LNCaP clone FGC (cell line): ENCODE measurements around the gene TAF4.

ENCODE experiments used
- DNase-seq: peaks from one replicate; pipeline ENCODE4 v3.0.0-alpha.2; 2011; ENCODE audit warnings: low read depth
- H3K4me3 ChIP-seq: 2 replicates; pipeline ENCODE4 v1.5.1; 2011; ENCODE audit warnings: mild to moderate bottlenecking, low read depth, low read length, control low read depth
- TF ChIP-seq, protein P1 (sequence below): IDR thresholded peaks from 2 replicates; pipeline ENCODE4 v1.5.1; 2012; ENCODE audit warnings: mild to moderate bottlenecking; ENCODE audit not compliant: control insufficient read depth, insufficient read depth; ENCODE audit errors: extremely low read depth

Gene TAF4

DNA sequence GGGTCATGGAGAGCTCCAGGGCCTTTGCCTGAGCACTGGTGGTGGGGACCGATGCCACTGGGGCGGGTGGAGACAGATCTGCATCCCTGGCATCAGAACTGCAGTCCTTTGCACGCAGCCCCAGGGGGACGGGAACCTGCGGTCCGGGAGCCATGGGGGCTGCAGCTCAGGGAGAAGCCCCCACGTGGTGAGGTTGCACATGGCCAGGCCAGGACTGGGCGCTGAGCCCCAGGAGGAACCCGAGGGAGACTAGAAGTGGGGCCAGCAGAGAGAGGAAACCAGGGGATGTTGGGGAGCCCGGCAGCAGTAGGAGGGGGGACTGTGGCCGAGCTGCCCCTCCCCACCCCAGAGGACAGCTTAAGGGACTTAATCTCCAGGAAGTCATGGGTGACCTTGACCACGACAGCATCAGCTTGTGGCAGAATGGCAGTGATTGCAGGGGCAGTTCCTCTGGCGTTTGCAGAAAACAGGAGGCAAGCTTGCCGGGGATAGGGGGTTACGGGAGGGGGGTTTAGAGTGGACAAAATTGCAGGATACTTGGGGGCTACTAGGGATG, 38.6 kb upstream of the TAF4 start:
- H3K4me3 ChIP-seq = no peak overlapping the region
- no peak for DNase-seq
- TF ChIP-seq, protein P1, sequence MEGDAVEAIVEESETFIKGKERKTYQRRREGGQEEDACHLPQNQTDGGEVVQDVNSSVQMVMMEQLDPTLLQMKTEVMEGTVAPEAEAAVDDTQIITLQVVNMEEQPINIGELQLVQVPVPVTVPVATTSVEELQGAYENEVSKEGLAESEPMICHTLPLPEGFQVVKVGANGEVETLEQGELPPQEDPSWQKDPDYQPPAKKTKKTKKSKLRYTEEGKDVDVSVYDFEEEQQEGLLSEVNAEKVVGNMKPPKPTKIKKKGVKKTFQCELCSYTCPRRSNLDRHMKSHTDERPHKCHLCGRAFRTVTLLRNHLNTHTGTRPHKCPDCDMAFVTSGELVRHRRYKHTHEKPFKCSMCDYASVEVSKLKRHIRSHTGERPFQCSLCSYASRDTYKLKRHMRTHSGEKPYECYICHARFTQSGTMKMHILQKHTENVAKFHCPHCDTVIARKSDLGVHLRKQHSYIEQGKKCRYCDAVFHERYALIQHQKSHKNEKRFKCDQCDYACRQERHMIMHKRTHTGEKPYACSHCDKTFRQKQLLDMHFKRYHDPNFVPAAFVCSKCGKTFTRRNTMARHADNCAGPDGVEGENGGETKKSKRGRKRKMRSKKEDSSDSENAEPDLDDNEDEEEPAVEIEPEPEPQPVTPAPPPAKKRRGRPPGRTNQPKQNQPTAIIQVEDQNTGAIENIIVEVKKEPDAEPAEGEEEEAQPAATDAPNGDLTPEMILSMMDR = no peak

DNA sequence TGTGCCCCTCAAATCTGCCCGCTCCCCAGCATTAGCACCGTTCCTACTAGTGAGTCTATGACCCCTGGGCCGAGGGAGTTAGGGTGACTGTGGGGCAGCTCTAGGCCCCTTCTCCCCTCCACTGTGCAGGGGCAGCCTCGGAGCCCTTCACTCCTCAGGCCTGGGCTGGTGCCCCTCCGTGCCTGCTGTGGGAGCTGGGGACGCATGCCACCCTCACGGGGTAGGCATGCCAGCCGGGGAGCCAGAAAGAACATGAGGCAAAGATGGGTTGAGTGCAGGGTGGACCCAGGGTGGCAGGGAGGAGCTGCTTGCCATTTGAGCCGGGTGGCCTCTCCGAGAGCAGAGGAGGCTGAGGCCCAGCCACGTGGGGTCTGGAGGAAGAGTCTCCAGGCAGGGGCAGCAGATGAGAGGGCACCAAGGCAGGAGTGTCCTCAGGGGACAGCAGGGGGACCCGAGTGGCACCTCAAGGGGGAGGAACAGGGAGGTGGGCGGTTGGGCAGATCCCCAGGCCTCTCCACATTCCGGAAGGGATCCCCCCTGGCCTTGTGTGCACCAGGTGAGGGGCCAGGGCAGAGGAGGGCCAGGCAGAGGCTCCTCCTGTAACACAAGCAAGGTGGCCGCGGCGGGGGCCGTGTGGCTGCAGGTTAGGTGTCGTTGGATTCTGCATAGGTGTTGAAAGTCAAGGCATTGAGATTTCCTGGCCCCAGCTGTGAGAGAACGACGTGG, 38.0 kb upstream of the TAF4 start:
- H3K4me3 ChIP-seq = no peak overlapping the region
- TF ChIP-seq, protein P1 = no peak
- DNase-seq = no peak

DNA sequence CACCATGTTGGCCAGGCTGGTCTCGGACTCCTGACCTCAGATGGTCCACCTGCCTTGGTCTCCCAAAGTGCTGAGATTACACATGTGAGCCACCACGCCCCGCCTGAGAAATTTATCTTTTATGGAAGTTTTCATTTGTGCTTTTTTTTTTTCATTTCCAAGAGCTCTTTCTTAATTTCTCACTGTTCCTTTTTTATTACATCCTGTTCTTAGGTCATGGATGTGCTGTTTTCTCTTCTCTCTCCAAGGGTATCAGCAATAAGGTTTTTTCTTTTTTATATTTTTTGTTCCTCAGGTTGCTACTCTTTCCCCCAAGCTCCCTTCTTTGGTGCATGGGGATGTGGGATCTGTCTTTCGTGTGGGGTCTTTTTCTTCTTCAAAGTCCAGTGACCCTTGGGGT, 35.4 kb upstream of the TAF4 start:
- TF ChIP-seq, protein P1 = no peak
- no peak overlapping the region for H3K4me3 ChIP-seq
- no peak for DNase-seq

DNA sequence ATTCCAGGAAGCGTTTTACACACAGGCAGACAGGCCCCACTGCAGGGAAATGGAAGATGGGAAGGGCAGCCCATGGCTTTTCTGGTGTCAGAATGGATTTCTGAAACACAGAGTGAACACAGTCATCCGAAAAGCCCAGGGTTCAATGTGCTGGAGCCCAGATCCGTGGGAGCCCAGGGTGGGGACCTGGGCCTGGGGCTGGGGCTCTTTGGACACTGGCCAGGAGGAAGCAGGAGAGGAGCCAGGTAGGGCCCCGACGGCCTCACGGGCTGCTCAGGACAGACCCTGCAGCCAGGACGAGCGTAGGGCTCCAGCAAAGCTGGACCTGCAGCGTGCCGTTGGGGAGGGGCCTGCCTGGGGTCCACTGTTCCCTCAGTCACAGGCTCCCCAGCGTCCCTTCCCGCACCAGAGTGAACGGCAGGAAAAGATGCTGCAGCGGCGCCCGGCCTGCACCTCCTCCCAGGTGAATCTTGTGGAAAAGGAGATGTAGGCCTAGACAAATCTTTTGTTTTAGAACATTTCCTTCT, 32.3 kb upstream of the TAF4 start:
- TF ChIP-seq, protein P1 = no peak
- H3K4me3 ChIP-seq = no peak overlapping the region
- DNase-seq = no peak

DNA sequence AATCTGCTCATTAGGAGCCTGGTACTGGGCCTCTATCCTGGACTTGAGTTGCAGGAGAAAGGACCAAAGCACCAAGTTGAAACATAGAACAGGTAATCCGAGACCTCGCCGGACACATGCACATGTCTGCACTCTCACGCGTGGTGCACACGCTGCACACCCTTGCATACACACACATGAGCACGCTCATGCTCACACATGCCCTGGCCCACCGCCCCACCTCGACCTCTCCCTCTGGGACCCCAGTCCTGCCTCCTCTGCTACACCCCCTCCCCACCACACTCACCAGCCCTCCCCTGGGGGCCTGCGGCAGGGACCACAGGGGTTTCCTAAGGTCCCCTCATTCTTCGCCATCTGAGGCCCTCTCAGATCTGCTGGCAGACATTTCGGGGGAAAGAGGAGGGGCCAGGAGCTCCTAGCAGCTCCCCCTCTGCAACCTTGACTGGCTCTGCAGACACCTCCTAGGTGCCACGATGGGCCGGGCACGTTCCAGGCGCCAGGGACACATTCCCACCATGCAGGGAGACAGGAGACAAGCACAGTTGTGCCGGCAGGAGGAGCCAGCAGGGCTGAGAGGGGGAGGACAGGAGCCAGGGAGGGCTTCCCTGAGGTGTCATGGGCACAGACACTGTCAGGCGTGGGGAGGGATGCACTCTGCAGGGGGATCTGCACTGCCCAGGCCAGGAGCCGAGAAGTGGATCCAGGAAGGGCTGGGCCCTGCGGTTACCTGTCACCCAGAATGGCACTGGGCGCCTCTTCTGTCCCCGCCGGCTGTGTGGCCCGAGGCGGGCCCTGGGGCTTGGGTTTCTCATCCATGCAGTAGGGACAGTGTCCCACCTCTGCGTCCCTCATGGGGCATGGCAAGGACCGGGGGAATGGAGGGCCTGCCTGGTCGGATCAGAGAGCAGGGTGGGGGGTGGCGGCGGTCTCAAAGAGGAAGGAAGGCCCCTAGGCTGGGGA, 31.0 kb upstream of the TAF4 start:
- no peak for DNase-seq
- H3K4me3 ChIP-seq = no peak overlapping the region
- TF ChIP-seq, protein P1 = no peak

DNA sequence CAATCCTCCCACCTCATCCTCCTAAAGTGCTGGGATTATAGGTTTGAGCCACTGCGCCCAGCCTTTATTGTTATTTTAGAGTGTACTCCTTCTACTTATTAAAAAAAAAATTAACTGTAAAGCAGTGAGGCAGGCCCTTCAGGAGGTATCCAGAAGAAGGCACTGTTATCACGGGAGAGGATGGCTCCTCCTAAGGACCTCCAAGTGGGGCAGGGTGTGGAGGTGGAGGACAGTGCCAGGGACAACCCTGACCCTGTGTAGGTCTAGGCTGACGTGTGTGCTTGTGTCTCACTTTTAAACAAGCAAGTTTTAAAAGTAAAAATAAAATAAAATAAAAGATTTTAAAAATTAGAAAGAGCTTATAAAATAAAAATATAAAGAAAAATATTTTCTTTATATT, 23.7 kb upstream of the TAF4 start:
- DNase-seq = no peak
- no peak overlapping the region for H3K4me3 ChIP-seq
- TF ChIP-seq, protein P1 = no peak
